GM23338 (cell line): ENCODE data around the gene MS4A5. TPM values are rescaled to one million over a fixed set of nuclear protein-coding genes. Genes with fewer than 3 reads are reported as not detected.

Experiments
- ATAC-seq: fragments of 200-7000 bp; cut with Tn5 transposase; 3 replicates; pipeline ENCODE4 v1.9.1; 2020
- DNase-seq: peaks from one replicate; pipeline ENCODE4 v3.0.0-alpha.2; 2015; ENCODE audit warnings: low spot score
- H2AFZ ChIP-seq: fragments of 200-600 bp; sonication (generic); 2 replicates; pipeline ENCODE4 v1.8.0; 2016; ENCODE audit warnings: antibody characterized with exemption, mild to moderate bottlenecking, moderate library complexity
- H3F3A ChIP-seq: fragments of 200-600 bp; sonication (generic); replicated peaks from 2 replicates; pipeline ENCODE4 v1.8.0; 2017; ENCODE audit warnings: antibody characterized with exemption, mixed run types, low read depth
- H3K27ac ChIP-seq: fragments of 200-600 bp; sonication (generic); 2 replicates; pipeline ENCODE4 v1.6.1; 2016; ENCODE audit warnings: low read depth
- H3K27me3 ChIP-seq: fragments of 200-600 bp; sonication (generic); 2 replicates; pipeline ENCODE4 v1.8.0; 2016; ENCODE audit warnings: mild to moderate bottlenecking, mixed run types, moderate library complexity; ENCODE audit not compliant: insufficient read depth
- H3K36me3 ChIP-seq: fragments of 200-600 bp; sonication (generic); 2 replicates; pipeline ENCODE4 v1.8.0; 2016; ENCODE audit warnings: mild to moderate bottlenecking; ENCODE audit not compliant: insufficient read depth
- H3K4me1 ChIP-seq: fragments of 200-600 bp; sonication (generic); 2 replicates; pipeline ENCODE4 v1.8.0; 2016; ENCODE audit warnings: mild to moderate bottlenecking, moderate library complexity; ENCODE audit not compliant: insufficient read depth
- H3K4me2 ChIP-seq: fragments of 200-600 bp; sonication (generic); 2 replicates; pipeline ENCODE4 v1.7.1; 2017; ENCODE audit warnings: mixed run types
- H3K4me3 ChIP-seq: fragments of 200-600 bp; sonication (generic); 2 replicates; pipeline ENCODE4 v1.6.1; 2016; ENCODE audit warnings: mixed run types
- H3K79me2 ChIP-seq: fragments of 200-600 bp; sonication (generic); replicated peaks from 2 replicates; pipeline ENCODE4 v1.8.0; 2017; ENCODE audit warnings: mild to moderate bottlenecking; ENCODE audit not compliant: insufficient read depth
- H3K9me2 ChIP-seq: fragments of 200-600 bp; sonication (generic); 2 replicates; pipeline ENCODE4 v1.8.0; 2017; ENCODE audit not compliant: insufficient read depth
- H4K20me1 ChIP-seq: fragments of 200-600 bp; sonication (generic); replicated peaks from 2 replicates; pipeline ENCODE4 v1.8.0; 2017; ENCODE audit warnings: mild to moderate bottlenecking; ENCODE audit not compliant: insufficient read depth
- H3K27ac Mint-ChIP-seq: 2 replicates; pipeline ENCODE4 v1.8.0; 2020; ENCODE audit warnings: inconsistent platforms, mild to moderate bottlenecking, moderate library complexity, mixed read lengths
- H3K27me3 Mint-ChIP-seq: 3 replicates; pipeline ENCODE4 v1.8.0; 2022; ENCODE audit warnings: low read depth, mild to moderate bottlenecking, moderate library complexity, mixed read lengths, inconsistent platforms; ENCODE audit not compliant: insufficient read depth, poor library complexity
- H3K36me3 Mint-ChIP-seq: 3 replicates; pipeline ENCODE4 v1.8.0; 2021; ENCODE audit warnings: low read depth, mild to moderate bottlenecking, inconsistent platforms, moderate library complexity, mixed read lengths
- H3K4me1 Mint-ChIP-seq: 3 replicates; pipeline ENCODE4 v1.8.0; 2020; ENCODE audit warnings: mild to moderate bottlenecking, inconsistent platforms, mixed read lengths
- H3K4me3 Mint-ChIP-seq: 3 replicates; pipeline ENCODE4 v1.8.0; 2021; ENCODE audit warnings: moderate library complexity, mild to moderate bottlenecking, inconsistent platforms, mixed read lengths
- H3K9me3 Mint-ChIP-seq: 3 replicates; pipeline ENCODE4 v1.8.0; 2020; ENCODE audit warnings: moderate library complexity, mild to moderate bottlenecking, inconsistent platforms, mixed read lengths
- CREB1 ChIP-seq: fragments of 250-450 bp; sonication (Bioruptor Pico); IDR thresholded peaks from 2 replicates; pipeline ENCODE4 v1.5.0; 2020; ENCODE audit warnings: low read depth, mild to moderate bottlenecking, moderate library complexity
- EZH2 ChIP-seq: fragments of 200-600 bp; sonication (generic); IDR thresholded peaks from one replicate; pipeline ENCODE4 v1.8.0; 2017; ENCODE audit warnings: antibody characterized with exemption, mild to moderate bottlenecking, low read depth; ENCODE audit not compliant: unreplicated experiment
- EZH2phosphoT487 ChIP-seq: fragments of 200-600 bp; sonication (generic); IDR thresholded peaks from one replicate; pipeline ENCODE4 v1.8.1; 2018; ENCODE audit warnings: antibody characterized with exemption; ENCODE audit not compliant: unreplicated experiment
- POLR2AphosphoS5 ChIP-seq: IDR thresholded peaks from 2 replicates; pipeline ENCODE4 v1.6.1; 2016; ENCODE audit warnings: antibody characterized with exemption, low read depth
- STAT1 ChIP-seq: IDR thresholded peaks from one replicate; pipeline ENCODE4 v1.6.1; 2016; ENCODE audit warnings: antibody characterized with exemption; ENCODE audit not compliant: unreplicated experiment
- ZNF114 ChIP-seq: fragments of 250-450 bp; sonication (Bioruptor Pico); IDR thresholded peaks from 2 replicates; pipeline ENCODE4 v1.5.0; 2020; ENCODE audit warnings: mild to moderate bottlenecking, moderate library complexity
- ZNF331 ChIP-seq: fragments of 250-450 bp; sonication (Bioruptor Pico); IDR thresholded peaks from 2 replicates; pipeline ENCODE4 v1.5.0; 2020; ENCODE audit warnings: low read depth, mild to moderate bottlenecking, moderate library complexity
- long read RNA-seq: library from polyadenylated mRNA; unstranded; transcript quantifications from one replicate; pipeline ENCODE4 v2.0.0, GENCODE V29; 2020; ENCODE audit not compliant: unreplicated experiment
- polyA plus RNA-seq: library from polyadenylated mRNA; unstranded; fragments of >200 nt; fragmentation: Nextera tagmentation; extraction: Ambion mirVana; gene quantifications from 2 replicates; pipeline ENCODE4 v1.2.1, GENCODE V29; 2016
- total RNA-seq: library from RNA; depleted of rRNA; stranded (reverse); fragments of >200 nt; shearing (Covaris generic); gene quantifications from 2 replicates; pipeline ENCODE4 v1.2.3, GENCODE V29; 2014; rRNA removed
- TF ChIP-seq, protein P1 (sequence below): fragments of 250-450 bp; sonication (Bioruptor Pico); IDR thresholded peaks from 2 replicates; pipeline ENCODE4 v1.5.0; 2020; ENCODE audit warnings: mild to moderate bottlenecking, moderate library complexity
- TF ChIP-seq, protein P2 (sequence below): IDR thresholded peaks from one replicate; pipeline ENCODE4 v1.6.1; 2018; ENCODE audit warnings: antibody characterized with exemption; ENCODE audit not compliant: unreplicated experiment
- TF ChIP-seq, protein P3 (sequence below), 2 experiments: fragments of 200-600 bp in 1 of 2; sonication (generic) in 1 of 2; conservative IDR thresholded peaks; 2 replicates each; pipeline versions ENCODE4 v1.5.1 to v1.6.1; 2016 to 2017; ENCODE audit warnings: antibody characterized with exemption in 2 of 2, low read depth in 2 of 2, mild to moderate bottlenecking in 2 of 2, moderate library complexity in 1 of 2
- TF ChIP-seq, protein P4 (sequence below): IDR thresholded peaks from 2 replicates; pipeline ENCODE4 v1.6.1; 2016; ENCODE audit warnings: antibody characterized with exemption

Gene MS4A5, protein sequence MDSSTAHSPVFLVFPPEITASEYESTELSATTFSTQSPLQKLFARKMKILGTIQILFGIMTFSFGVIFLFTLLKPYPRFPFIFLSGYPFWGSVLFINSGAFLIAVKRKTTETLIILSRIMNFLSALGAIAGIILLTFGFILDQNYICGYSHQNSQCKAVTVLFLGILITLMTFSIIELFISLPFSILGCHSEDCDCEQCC
- total RNA-seq (not detected in 2 replicates), polyA plus RNA-seq (not detected in 2 replicates)
- long read RNA-seq, result 0 reads

DNA sequence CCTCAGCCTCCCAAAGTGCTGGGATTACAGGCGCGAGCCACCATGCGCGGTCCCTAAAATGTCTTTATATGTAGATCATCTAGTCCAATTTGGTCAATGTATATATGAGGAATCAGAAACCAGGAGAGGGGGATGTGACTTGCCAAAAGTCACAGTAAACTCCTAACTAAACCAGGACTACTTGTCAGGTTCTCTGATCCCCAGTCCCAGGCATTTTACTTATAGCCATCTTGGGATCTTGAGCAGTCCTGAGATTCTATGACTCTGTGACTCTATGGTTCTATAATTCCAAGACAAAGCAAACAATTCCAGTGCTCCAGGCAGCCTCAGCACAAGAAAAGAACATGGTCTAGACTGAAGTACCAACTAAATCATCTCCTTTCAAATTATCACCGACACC, at the start of gene MS4A5:
TSS of gene MS4A5 (plus strand) at position 301 of the 400 bp plus-strand sequence. CDS start 103 bp downstream, outside the sequence.
- Histone ChIP-seq H3K4me1 (no peaks in the 10 kb centered on the region), H3K9me2 (0 out of 2 replicates have a peak, but pooled peaks cover 3% of the 10 kb centered on the region), H3K36me3 (no peaks in the 10 kb centered on the region), H3K4me3 (no peak within 1 kb of the TSS), H3K27me3 (no peaks in the 10 kb centered on the region), H4K20me1 (no peaks in the 10 kb centered on the region), H3K79me2 (no peaks in the 10 kb centered on the region), H2AFZ (no peak within 1 kb of the TSS), H3K4me2 (no peak within 1 kb of the TSS), H3K27ac (no peak within 1 kb of the TSS), H3F3A (no peaks in the 10 kb centered on the region)
- Mint-ChIP-seq H3K4me1 (no peaks in the 10 kb centered on the region), H3K4me3 (no peak within 1 kb of the TSS), H3K36me3 (no peaks in the 10 kb centered on the region), H3K27ac (no peak within 1 kb of the TSS), H3K9me3 (no peaks in the 10 kb centered on the region), H3K27me3 (no peaks in the 10 kb centered on the region)
- DNase-seq, result no peak
- TF ChIP-seq, protein P1, sequence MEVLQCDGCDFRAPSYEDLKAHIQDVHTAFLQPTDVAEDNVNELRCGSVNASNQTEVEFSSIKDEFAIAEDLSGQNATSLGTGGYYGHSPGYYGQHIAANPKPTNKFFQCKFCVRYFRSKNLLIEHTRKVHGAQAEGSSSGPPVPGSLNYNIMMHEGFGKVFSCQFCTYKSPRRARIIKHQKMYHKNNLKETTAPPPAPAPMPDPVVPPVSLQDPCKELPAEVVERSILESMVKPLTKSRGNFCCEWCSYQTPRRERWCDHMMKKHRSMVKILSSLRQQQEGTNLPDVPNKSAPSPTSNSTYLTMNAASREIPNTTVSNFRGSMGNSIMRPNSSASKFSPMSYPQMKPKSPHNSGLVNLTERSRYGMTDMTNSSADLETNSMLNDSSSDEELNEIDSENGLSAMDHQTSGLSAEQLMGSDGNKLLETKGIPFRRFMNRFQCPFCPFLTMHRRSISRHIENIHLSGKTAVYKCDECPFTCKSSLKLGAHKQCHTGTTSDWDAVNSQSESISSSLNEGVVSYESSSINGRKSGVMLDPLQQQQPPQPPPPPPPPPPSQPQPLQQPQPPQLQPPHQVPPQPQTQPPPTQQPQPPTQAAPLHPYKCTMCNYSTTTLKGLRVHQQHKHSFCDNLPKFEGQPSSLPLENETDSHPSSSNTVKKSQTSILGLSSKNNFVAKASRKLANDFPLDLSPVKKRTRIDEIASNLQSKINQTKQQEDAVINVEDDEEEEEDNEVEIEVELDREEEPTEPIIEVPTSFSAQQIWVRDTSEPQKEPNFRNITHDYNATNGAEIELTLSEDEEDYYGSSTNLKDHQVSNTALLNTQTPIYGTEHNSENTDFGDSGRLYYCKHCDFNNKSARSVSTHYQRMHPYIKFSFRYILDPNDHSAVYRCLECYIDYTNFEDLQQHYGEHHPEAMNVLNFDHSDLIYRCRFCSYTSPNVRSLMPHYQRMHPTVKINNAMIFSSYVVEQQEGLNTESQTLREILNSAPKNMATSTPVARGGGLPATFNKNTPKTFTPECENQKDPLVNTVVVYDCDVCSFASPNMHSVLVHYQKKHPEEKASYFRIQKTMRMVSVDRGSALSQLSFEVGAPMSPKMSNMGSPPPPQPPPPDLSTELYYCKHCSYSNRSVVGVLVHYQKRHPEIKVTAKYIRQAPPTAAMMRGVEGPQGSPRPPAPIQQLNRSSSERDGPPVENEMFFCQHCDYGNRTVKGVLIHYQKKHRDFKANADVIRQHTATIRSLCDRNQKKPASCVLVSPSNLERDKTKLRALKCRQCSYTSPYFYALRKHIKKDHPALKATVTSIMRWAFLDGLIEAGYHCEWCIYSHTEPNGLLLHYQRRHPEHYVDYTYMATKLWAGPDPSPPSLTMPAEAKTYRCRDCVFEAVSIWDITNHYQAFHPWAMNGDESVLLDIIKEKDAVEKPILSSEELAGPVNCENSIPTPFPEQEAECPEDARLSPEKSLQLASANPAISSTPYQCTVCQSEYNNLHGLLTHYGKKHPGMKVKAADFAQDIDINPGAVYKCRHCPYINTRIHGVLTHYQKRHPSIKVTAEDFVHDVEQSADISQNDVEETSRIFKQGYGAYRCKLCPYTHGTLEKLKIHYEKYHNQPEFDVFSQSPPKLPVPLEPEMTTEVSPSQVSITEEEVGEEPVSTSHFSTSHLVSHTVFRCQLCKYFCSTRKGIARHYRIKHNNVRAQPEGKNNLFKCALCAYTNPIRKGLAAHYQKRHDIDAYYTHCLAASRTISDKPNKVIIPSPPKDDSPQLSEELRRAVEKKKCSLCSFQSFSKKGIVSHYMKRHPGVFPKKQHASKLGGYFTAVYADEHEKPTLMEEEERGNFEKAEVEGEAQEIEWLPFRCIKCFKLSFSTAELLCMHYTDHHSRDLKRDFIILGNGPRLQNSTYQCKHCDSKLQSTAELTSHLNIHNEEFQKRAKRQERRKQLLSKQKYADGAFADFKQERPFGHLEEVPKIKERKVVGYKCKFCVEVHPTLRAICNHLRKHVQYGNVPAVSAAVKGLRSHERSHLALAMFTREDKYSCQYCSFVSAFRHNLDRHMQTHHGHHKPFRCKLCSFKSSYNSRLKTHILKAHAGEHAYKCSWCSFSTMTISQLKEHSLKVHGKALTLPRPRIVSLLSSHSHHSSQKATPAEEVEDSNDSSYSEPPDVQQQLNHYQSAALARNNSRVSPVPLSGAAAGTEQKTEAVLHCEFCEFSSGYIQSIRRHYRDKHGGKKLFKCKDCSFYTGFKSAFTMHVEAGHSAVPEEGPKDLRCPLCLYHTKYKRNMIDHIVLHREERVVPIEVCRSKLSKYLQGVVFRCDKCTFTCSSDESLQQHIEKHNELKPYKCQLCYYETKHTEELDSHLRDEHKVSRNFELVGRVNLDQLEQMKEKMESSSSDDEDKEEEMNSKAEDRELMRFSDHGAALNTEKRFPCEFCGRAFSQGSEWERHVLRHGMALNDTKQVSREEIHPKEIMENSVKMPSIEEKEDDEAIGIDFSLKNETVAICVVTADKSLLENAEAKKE, result no peak
- TF ChIP-seq, protein P2, sequence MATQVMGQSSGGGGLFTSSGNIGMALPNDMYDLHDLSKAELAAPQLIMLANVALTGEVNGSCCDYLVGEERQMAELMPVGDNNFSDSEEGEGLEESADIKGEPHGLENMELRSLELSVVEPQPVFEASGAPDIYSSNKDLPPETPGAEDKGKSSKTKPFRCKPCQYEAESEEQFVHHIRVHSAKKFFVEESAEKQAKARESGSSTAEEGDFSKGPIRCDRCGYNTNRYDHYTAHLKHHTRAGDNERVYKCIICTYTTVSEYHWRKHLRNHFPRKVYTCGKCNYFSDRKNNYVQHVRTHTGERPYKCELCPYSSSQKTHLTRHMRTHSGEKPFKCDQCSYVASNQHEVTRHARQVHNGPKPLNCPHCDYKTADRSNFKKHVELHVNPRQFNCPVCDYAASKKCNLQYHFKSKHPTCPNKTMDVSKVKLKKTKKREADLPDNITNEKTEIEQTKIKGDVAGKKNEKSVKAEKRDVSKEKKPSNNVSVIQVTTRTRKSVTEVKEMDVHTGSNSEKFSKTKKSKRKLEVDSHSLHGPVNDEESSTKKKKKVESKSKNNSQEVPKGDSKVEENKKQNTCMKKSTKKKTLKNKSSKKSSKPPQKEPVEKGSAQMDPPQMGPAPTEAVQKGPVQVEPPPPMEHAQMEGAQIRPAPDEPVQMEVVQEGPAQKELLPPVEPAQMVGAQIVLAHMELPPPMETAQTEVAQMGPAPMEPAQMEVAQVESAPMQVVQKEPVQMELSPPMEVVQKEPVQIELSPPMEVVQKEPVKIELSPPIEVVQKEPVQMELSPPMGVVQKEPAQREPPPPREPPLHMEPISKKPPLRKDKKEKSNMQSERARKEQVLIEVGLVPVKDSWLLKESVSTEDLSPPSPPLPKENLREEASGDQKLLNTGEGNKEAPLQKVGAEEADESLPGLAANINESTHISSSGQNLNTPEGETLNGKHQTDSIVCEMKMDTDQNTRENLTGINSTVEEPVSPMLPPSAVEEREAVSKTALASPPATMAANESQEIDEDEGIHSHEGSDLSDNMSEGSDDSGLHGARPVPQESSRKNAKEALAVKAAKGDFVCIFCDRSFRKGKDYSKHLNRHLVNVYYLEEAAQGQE, result no peak
- no peak for TF ChIP-seq EZH2phosphoT487
- TF ChIP-seq, protein P3, sequence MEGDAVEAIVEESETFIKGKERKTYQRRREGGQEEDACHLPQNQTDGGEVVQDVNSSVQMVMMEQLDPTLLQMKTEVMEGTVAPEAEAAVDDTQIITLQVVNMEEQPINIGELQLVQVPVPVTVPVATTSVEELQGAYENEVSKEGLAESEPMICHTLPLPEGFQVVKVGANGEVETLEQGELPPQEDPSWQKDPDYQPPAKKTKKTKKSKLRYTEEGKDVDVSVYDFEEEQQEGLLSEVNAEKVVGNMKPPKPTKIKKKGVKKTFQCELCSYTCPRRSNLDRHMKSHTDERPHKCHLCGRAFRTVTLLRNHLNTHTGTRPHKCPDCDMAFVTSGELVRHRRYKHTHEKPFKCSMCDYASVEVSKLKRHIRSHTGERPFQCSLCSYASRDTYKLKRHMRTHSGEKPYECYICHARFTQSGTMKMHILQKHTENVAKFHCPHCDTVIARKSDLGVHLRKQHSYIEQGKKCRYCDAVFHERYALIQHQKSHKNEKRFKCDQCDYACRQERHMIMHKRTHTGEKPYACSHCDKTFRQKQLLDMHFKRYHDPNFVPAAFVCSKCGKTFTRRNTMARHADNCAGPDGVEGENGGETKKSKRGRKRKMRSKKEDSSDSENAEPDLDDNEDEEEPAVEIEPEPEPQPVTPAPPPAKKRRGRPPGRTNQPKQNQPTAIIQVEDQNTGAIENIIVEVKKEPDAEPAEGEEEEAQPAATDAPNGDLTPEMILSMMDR (conservative IDR thresholded peaks at IDR 0.05; ENCODE audit: low read depth in 2 of 2), result no peak
- TF ChIP-seq STAT1, result no peak
- TF ChIP-seq, protein P4, sequence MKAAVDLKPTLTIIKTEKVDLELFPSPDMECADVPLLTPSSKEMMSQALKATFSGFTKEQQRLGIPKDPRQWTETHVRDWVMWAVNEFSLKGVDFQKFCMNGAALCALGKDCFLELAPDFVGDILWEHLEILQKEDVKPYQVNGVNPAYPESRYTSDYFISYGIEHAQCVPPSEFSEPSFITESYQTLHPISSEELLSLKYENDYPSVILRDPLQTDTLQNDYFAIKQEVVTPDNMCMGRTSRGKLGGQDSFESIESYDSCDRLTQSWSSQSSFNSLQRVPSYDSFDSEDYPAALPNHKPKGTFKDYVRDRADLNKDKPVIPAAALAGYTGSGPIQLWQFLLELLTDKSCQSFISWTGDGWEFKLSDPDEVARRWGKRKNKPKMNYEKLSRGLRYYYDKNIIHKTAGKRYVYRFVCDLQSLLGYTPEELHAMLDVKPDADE, result no peak
- TF ChIP-seq ZNF114 (CRISPR knock-in tag), result no peak
- no peak for TF ChIP-seq CREB1 (CRISPR knock-in tag)
- no peak for TF ChIP-seq EZH2
- TF ChIP-seq POLR2AphosphoS5, result no peak
- TF ChIP-seq ZNF331 (CRISPR knock-in tag), result no peak
- no peak for ATAC-seq
